HFFc6 (cell line): ENCODE results near the gene GALP. TPM values are rescaled to one million over a fixed set of nuclear protein-coding genes. Genes with fewer than 3 reads are reported as not detected.
"Not testable (repeated sequence)": the region's sequence is repeated elsewhere in the genome, so short reads cannot be mapped to it uniquely, and the experiment has no call there.

Experiments
- DNase-seq: peaks from one replicate; pipeline ENCODE4 v3.0.0-alpha.2; 2018
- H3K27ac Mint-ChIP-seq: 2 replicates; pipeline ENCODE4 v1.8.0; 2020; ENCODE audit warnings: mild to moderate bottlenecking, mixed read lengths
- H3K27me3 Mint-ChIP-seq: 2 replicates; pipeline ENCODE4 v1.8.0; 2021; ENCODE audit warnings: mild to moderate bottlenecking, moderate library complexity, mixed read lengths; ENCODE audit not compliant: insufficient read depth
- H3K36me3 Mint-ChIP-seq: 2 replicates; pipeline ENCODE4 v1.8.0; 2021; ENCODE audit warnings: low read depth, mixed read lengths
- H3K4me1 Mint-ChIP-seq: 2 replicates; pipeline ENCODE4 v1.8.0; 2020; ENCODE audit warnings: low read depth, mixed read lengths
- H3K4me3 Mint-ChIP-seq: 2 replicates; pipeline ENCODE4 v1.8.0; 2020; ENCODE audit warnings: mild to moderate bottlenecking, moderate library complexity, mixed read lengths
- H3K9me3 Mint-ChIP-seq: 2 replicates; pipeline ENCODE4 v1.8.0; 2020; ENCODE audit warnings: mild to moderate bottlenecking, mixed read lengths
- total RNA-seq, 6 experiments: library from RNA; stranded (reverse); fragmentation: NEBNext Ultra II Directional; extraction: Animal tissue kit (Norgen Biotek cat#: 25700); gene quantifications; 2 replicates in 1 of 6; 3 replicates in 5 of 6; pipeline ENCODE4 v1.2.3, GENCODE V29; 2021
- TF ChIP-seq, protein P1 (sequence below): fragments of 200-600 bp; sonication (generic); IDR thresholded peaks from 2 replicates; pipeline ENCODE4 v1.5.0; 2021; ENCODE audit warnings: antibody characterized with exemption, mild to moderate bottlenecking

The GALP gene
- total RNA-seq, 6 experiments from 2014 or later: not detected

GRCh38 chr19:56148096-56148495 is 27.7 kb upstream of the GALP start:
- Mint-ChIP-seq H3K9me3 (no peaks in the 10 kb centered on the region), H3K36me3 (peaks cover 19% of the 10 kb centered on the region), H3K27me3 (peaks cover 2% of the 10 kb centered on the region; the same call in 1 of the 2 replicates), H3K4me3 (no peak overlapping the region), H3K27ac (no peak overlapping the region), H3K4me1 (0 out of 2 replicates have a peak, but pooled peaks cover 5% of the 10 kb centered on the region)
- DNase-seq: no peak
- TF ChIP-seq, protein P1, sequence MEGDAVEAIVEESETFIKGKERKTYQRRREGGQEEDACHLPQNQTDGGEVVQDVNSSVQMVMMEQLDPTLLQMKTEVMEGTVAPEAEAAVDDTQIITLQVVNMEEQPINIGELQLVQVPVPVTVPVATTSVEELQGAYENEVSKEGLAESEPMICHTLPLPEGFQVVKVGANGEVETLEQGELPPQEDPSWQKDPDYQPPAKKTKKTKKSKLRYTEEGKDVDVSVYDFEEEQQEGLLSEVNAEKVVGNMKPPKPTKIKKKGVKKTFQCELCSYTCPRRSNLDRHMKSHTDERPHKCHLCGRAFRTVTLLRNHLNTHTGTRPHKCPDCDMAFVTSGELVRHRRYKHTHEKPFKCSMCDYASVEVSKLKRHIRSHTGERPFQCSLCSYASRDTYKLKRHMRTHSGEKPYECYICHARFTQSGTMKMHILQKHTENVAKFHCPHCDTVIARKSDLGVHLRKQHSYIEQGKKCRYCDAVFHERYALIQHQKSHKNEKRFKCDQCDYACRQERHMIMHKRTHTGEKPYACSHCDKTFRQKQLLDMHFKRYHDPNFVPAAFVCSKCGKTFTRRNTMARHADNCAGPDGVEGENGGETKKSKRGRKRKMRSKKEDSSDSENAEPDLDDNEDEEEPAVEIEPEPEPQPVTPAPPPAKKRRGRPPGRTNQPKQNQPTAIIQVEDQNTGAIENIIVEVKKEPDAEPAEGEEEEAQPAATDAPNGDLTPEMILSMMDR: no peak

GRCh38 chr19:56148955-56149655 is 26.7 kb upstream of the GALP start:
- not testable (repeated sequence) for H3K27ac Mint-ChIP-seq, DNase-seq
- peaks cover 19% of the 10 kb centered on the region for H3K36me3 Mint-ChIP-seq

GRCh38 chr19:56149656-56150038 is 26.2 kb upstream of the GALP start:
- no peak overlapping the region for H3K4me3 Mint-ChIP-seq
- H3K9me3 Mint-ChIP-seq: no peaks in the 10 kb centered on the region

More at GRCh38 chr19:56148955-56149655, 26.7 kb upstream of the GALP start:
- not testable (repeated sequence) for H3K9me3 Mint-ChIP-seq, H3K4me1 Mint-ChIP-seq, H3K27me3 Mint-ChIP-seq, H3K4me3 Mint-ChIP-seq

GRCh38 chr19:56150358-56150757 is 25.4 kb upstream of the GALP start:
- Mint-ChIP-seq H3K27ac (no peak overlapping the region), H3K4me1 (no peaks in the 10 kb centered on the region), H3K4me3 (no peak overlapping the region), H3K36me3 (peaks cover 20% of the 10 kb centered on the region), H3K27me3 (peaks cover 2% of the 10 kb centered on the region), H3K9me3 (no peaks in the 10 kb centered on the region)
- TF ChIP-seq, protein P1: no peak
- no peak for DNase-seq

More at GRCh38 chr19:56149656-56150038, 26.2 kb upstream of the GALP start:
- H3K27ac Mint-ChIP-seq: no peak overlapping the region
- H3K27me3 Mint-ChIP-seq: peaks cover 2% of the 10 kb centered on the region
- DNase-seq: no peak
- no peaks in the 10 kb centered on the region for H3K4me1 Mint-ChIP-seq
- TF ChIP-seq, protein P1: no peak
- peaks cover 19% of the 10 kb centered on the region for H3K36me3 Mint-ChIP-seq

- H3K9me3 Mint-ChIP-seq: no peaks in the 10 kb centered on the region
- peaks cover 33% of the 10 kb centered on the region for H3K36me3 Mint-ChIP-seq
- TF ChIP-seq, protein P1: no peak
- DNase-seq: no peak
- no peak overlapping the region for H3K4me3 Mint-ChIP-seq
- no peaks in the 10 kb centered on the region for H3K4me1 Mint-ChIP-seq
- no peak overlapping the region for H3K27ac Mint-ChIP-seq
- H3K27me3 Mint-ChIP-seq: peaks cover 2% of the 10 kb centered on the region
These were observed 23.2 kb upstream of the GALP start for GRCh38 chr19:56152644-56153043.

- no peaks in the 10 kb centered on the region for H3K9me3 Mint-ChIP-seq
- no peak for DNase-seq
- H3K36me3 Mint-ChIP-seq: peaks cover 31% of the 10 kb centered on the region
- no peaks in the 10 kb centered on the region for H3K4me1 Mint-ChIP-seq
- H3K4me3 Mint-ChIP-seq: no peak overlapping the region
- peaks cover 2% of the 10 kb centered on the region for H3K27me3 Mint-ChIP-seq
- H3K27ac Mint-ChIP-seq: no peak overlapping the region
- TF ChIP-seq, protein P1: no peak
These were observed 22.3 kb upstream of the GALP start for GRCh38 chr19:56153507-56153906.
